Esophagus muscularis mucosa (tissue), 4 donors: ENCODE data around the gene ARHGEF10L. TPM values are rescaled to one million over a fixed set of nuclear protein-coding genes. Genes with fewer than 3 reads are reported as not detected.

Experiments used
- DNase-seq: peaks from one replicate; pipeline ENCODE4 v3.0.0-alpha.2; 2017; ENCODE audit errors: extremely low spot score
- H3K27ac ChIP-seq, 4 donors: fragments of 200-600 bp; sonication (generic); replicated peaks in 1 of 4; 1 replicate in 3 of 4; 2 replicates in 1 of 4; pipeline ENCODE4 v1.5.1; 2016 to 2019; ENCODE audit warnings: mild to moderate bottlenecking in 1 of 4
- H3K27me3 ChIP-seq, 4 donors: fragments of 200-600 bp; sonication (generic); one replicate each; pipeline versions ENCODE4 v1.5.1 to v1.6.0; 2016 to 2019
- H3K36me3 ChIP-seq, 4 donors: fragments of 200-600 bp; sonication (generic); one replicate each; pipeline ENCODE4 v1.5.1; 2016 to 2019
- H3K4me1 ChIP-seq, 4 donors: fragments of 200-600 bp; sonication (generic); one replicate each; pipeline ENCODE4 v1.5.1; 2016 to 2019
- H3K4me3 ChIP-seq, 4 donors: fragments of 200-600 bp; sonication (generic); 1 replicate in 2 of 4; 2 replicates in 2 of 4; pipeline ENCODE4 v1.5.1; 2016 to 2019; ENCODE audit warnings: mild to moderate bottlenecking in 4 of 4, moderate library complexity in 1 of 4
- H3K9me3 ChIP-seq, 4 donors: fragments of 200-600 bp; sonication (generic); 1 replicate in 3 of 4; 2 replicates in 1 of 4; pipeline ENCODE4 v1.5.1; 2016 to 2019
- CTCF ChIP-seq, 3 experiments: fragments of 200-600 bp in 2 of 3; fragments of 450-650 bp in 1 of 3; sonication (generic) in 2 of 3; IDR thresholded peaks; one replicate each; pipeline ENCODE4 v1.5.1; 2017 to 2019; ENCODE audit warnings: antibody characterized with exemption in 3 of 3, mild to moderate bottlenecking in 2 of 3, moderate library complexity in 1 of 3
- EP300 ChIP-seq: sonication (generic); formaldehyde crosslinking; IDR thresholded peaks from one replicate; pipeline ENCODE4 v1.6.1; 2017; ENCODE audit warnings: antibody characterized with exemption
- POLR2A ChIP-seq: fragments of 450-650 bp; IDR thresholded peaks from one replicate; pipeline ENCODE4 v1.6.1; 2017; ENCODE audit warnings: antibody characterized with exemption, moderate library complexity, mild to moderate bottlenecking, low read depth
- POLR2AphosphoS5 ChIP-seq, 2 donors: sonication (generic); formaldehyde crosslinking; IDR thresholded peaks; one replicate each; pipeline ENCODE4 v1.6.1; 2017; ENCODE audit warnings: antibody characterized with exemption in 2 of 2
- WGBS: methylation state at CpG from one replicate; pipeline ENCODE4 v1.1.5; 2018; 5-methylcytosine and 5-hydroxymethylcytosine counted together
- intact Hi-C: fragments of 100-400 bp; cut with DNase I; formaldehyde crosslinking; loops from one replicate; pipeline ENCODE4 v1.15.1; 2023
- total RNA-seq, 4 donors: library from RNA; depleted of rRNA; stranded (reverse); fragments of >200 nt; gene quantifications; one replicate each; pipeline versions ENCODE4 v1.1.0 to v1.2.1, GENCODE V29; 2016

ARHGEF10L gene
- total RNA-seq, 4 donors from 2014 or later: 46.6 to 93.0 (median 66.9) TPM

- H3K9me3 ChIP-seq: no peaks in the 10 kb centered on the region
- H3K4me1 ChIP-seq: peaks cover 0 to 4% (median 3%) of the 10 kb centered on the region in 4 donors
- no peaks in the 10 kb centered on the region for H3K27me3 ChIP-seq
- WGBS: 87% methylated on average over 6 of the region's 6 CpGs
- H3K4me3 ChIP-seq: no peak overlapping the region
- TF ChIP-seq POLR2AphosphoS5 (IDR thresholded peaks at IDR 0.05) (no peak), CTCF (IDR thresholded peaks at IDR 0.05) (peak in 1 of 3 experiments; percentile 9)
- no peak for DNase-seq
- no peak overlapping the region for H3K27ac ChIP-seq
- H3K36me3 ChIP-seq: no peaks in the 10 kb centered on the region
- intact Hi-C loops: no loop called here
Measured at GRCh38 chr1:17507915-17508314, 31.6 kb upstream of the ARHGEF10L start.

DNA sequence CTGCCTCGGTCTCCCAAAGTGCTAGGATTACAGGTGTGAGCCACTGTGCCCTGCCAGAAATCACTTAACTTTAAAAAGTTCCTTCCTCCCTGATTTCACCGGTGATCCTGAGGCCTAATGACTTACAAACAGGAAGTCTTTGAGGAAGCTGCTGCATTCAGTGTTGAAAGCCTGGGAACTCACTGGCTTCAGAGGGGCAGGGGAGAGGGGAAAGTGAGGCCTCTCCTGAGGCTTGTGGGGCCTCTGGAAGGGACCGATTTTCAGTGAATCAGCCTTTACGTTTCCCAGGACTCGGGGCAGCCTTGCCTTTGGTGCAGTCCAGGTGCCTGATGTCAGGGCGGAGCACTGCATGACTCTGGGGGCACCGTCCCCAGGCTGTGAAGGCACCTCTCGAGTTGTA, 30.1 kb upstream of the ARHGEF10L start:
- intact Hi-C loops: no loop called here
- WGBS: 58% methylated on average over 2 of the region's 8 CpGs
- H3K27ac ChIP-seq: no peak overlapping the region

DNA sequence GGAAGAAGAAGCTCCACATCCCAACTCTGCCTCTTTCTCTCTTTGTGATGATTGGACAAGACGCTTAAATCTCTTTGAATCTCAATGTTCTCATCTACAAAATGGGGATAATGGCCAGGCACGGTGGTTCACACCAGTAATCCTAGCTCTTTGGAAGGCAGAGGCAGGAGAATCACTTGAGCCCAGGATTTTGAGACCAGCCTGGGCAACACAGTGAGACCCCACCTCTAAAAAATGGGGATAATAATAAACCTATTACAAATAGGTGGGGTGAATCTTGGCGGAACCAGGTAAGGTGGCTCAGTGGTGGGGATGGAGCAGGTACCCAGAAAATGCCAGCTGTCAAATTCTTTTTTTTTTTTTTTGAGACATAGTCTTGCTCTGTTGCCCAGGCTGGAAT, 29.4 kb upstream of the ARHGEF10L start:
- no peak for DNase-seq
- Histone ChIP-seq H3K36me3 (no peaks in the 10 kb centered on the region), H3K4me1 (no peaks in the 10 kb centered on the region), H3K4me3 (no peak overlapping the region), H3K27me3 (no peaks in the 10 kb centered on the region), H3K27ac (no peak overlapping the region), H3K9me3 (no peaks in the 10 kb centered on the region)
- TF ChIP-seq POLR2A (no peak), POLR2AphosphoS5 (IDR thresholded peaks at IDR 0.05) (no peak), CTCF (IDR thresholded peaks at IDR 0.05) (no peak), EP300 (no peak)
- intact Hi-C loops: no loop called here
- WGBS: 97% methylated on average over 3 of the region's 3 CpGs

More for the DNA sequence above, 30.1 kb upstream of the ARHGEF10L start:
- Histone ChIP-seq H3K9me3 (no peaks in the 10 kb centered on the region), H3K4me1 (no peaks in the 10 kb centered on the region), H3K4me3 (no peak overlapping the region), H3K27me3 (no peaks in the 10 kb centered on the region), H3K36me3 (no peaks in the 10 kb centered on the region)
- TF ChIP-seq CTCF (IDR thresholded peaks at IDR 0.05) (no peak), POLR2A (no peak), POLR2AphosphoS5 (IDR thresholded peaks at IDR 0.05) (no peak), EP300 (no peak)
- no peak for DNase-seq

DNA sequence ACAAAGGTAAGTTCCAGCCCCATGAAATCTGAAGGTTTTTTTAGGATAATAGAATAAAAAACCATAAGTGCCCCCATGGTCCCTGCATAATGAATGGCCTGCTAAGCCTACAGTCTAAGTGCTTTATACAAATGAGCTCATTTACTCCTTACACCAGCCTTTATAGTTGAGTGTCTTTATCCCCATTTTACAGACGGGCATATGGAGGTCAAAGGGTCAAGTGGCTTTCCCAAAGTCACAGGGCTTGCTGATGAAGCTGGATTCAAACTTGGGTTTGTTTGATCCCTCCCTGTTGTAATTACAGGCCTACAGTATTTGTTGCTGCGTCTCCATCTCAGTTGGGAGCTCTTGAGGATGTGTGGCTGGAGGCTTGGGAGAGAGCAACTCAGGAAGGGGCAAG, 28.3 kb upstream of the ARHGEF10L start:
- no peaks in the 10 kb centered on the region for H3K27me3 ChIP-seq
- no peak for DNase-seq
- no peaks in the 10 kb centered on the region for H3K36me3 ChIP-seq
- 89% methylated on average over 2 of the region's 2 CpGs for WGBS
- no peaks in the 10 kb centered on the region for H3K9me3 ChIP-seq
- TF ChIP-seq EP300 (no peak), POLR2AphosphoS5 (IDR thresholded peaks at IDR 0.05) (no peak), POLR2A (no peak), CTCF (IDR thresholded peaks at IDR 0.05) (no peak)
- intact Hi-C loops: no loop called here
- H3K4me1 ChIP-seq: peaks cover 0 to 7% (median 2%) of the 10 kb centered on the region in 4 donors
- no peak overlapping the region for H3K4me3 ChIP-seq
- H3K27ac ChIP-seq: no peak overlapping the region

DNA sequence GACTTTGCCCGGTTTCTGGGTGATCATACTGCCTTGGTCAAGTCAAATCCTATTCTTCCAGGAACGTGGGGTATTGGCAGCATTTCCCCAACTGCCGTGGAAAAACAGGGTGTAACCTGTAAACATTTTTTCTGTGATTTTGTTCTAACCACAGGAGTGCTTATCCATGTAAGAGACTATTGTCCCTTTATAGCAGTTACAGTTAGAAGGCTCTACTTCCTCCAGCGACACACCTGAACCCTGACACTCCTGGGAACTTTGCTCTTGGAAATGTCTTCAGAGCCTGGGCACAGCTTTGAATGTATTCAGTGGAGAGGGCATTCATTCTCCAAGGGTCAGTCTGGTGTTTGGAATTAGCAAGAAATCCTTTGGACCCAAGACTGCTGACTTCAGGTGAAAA, 26.4 kb upstream of the ARHGEF10L start:
- no peak for DNase-seq
- H3K36me3 ChIP-seq: no peaks in the 10 kb centered on the region
- H3K9me3 ChIP-seq: no peaks in the 10 kb centered on the region
- no peak overlapping the region for H3K27ac ChIP-seq
- no peak for TF ChIP-seq EP300
- TF ChIP-seq CTCF (IDR thresholded peaks at IDR 0.05): no peak
- TF ChIP-seq POLR2A: no peak
- TF ChIP-seq POLR2AphosphoS5 (IDR thresholded peaks at IDR 0.05): no peak
- H3K27me3 ChIP-seq: no peaks in the 10 kb centered on the region
- intact Hi-C loops: no loop called here
- H3K4me1 ChIP-seq: peaks cover 0 to 15% (median 11%) of the 10 kb centered on the region in 4 donors
- 85% methylated on average over 4 of the region's 4 CpGs for WGBS
- H3K4me3 ChIP-seq: no peak overlapping the region
